ENCODE measurements around the gene MTHFS. TPM values are rescaled to one million over a fixed set of nuclear protein-coding genes. Genes with fewer than 3 reads are reported as not detected.
"Not testable (repeated sequence)": the region's sequence is repeated elsewhere in the genome, so short reads cannot be mapped to it uniquely, and the experiment has no call there.

MTHFS gene
- total RNA-seq, 1 donor from 2014 or later: 13.6 TPM

DNA sequence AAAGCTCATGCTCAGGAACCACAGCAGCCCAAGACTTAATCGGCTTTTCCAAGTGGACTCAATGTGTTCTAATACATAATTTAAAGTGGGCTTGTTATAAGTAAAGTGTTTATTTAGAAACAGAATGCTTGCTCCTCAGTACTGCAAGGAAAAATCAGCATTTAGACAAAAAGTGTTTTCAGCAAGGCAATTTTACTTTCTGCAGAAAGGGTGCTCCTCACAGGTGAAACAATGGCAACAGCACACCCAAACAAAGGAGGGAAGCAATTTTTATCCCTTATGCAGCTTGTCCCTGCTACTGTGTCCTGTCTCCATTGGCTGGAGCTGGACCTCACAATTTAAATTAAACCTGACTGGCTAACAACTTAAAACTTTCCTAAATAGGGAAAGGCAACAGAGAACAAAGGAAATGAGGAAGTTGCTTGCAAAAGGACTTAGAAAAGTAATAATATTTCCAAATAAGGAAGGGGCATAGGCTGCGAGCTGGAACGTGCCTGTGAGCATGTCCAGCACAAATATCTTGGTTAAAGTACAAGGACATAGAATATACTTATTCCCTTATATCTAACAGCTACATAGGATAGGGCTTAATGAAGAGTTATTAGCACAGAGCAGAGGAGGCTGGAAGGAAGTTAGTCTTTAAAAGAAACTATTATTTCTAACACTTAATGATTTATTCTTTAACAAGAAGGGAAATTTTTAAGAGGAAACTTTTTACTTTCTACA is 19.1 kb upstream of the MTHFS start:
- not testable (repeated sequence) for DNase-seq (ENCODE audit: low read depth in 2 of 2)

DNA sequence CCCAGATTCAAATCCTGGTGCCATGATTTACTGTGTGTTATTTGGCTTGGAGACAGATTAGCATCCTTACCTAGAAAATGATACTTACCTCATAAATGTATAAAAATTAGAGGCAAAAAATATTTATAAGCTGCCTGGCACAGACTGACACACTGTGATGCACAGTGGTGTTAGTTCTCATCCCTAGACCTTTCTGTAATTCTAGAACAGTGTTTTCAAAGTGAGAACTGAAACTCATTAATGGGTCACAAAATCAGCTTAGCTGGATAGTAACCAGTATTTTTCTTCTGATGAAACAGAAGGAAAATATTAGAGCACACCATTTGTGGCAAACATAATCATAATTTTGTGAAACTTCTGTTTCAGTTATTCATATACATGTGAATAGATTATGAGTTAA is 17.9 kb upstream of the MTHFS start:
- no peak for DNase-seq (ENCODE audit: low read depth in 2 of 2)

DNA sequence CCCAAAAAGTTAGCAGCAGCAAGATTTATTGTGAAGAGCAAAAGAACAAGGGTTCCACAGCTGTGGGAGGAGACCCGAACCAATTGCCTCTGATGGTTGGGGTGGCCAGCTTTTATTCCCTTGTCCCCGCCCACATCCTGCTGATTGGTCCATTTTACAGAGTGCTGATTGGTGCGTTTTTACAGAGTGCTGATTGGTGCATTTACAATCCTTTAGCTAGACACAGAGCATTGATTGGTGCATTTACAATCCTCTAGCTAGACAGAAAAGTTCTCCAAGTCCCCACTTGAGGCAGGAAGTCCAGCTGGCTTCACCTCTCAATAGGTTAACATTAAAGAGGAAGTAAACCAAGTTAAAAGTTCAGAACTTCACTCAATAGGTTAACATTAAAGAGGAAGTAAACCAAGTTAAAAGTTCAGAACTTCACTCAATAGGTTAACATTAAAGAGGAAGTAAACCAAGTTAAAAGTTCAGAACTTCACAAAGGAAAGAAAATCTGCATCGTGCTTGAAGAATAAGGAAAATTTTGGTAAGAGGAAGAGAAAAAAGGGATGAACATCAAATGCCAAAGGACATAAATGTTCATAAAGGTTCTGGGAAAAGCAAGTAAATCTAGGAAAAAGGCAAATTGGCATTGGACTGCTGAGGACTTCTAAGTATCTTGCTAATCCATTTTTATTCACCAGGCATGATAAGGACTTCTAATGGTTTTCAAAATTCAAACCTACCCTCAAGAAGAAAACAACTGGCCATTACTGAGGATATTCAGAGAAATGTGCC is 12.9 kb upstream of the MTHFS start:
- DNase-seq (ENCODE audit: low read depth in 2 of 2): not testable (repeated sequence)

DNA sequence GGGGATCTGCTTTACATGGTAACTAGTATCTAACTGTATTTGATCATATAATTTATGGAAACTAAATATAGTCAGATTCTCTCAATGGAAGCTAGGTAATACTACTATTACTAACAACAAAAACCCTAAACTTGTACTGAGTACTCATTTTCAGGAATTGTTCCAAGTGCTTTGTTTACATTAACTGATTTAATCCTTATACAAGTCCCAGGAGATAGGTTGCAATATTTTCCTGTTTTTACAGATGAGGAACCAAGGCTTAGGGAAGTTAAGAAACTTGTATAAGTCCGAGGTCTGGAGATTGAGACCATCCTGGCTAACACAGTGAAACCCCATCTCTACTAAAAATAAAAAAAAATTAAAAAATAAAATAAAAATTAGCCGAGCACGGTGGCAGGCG is 7.5 kb upstream of the MTHFS start:
- no peak for DNase-seq (ENCODE audit: low read depth in 2 of 2)

DNA sequence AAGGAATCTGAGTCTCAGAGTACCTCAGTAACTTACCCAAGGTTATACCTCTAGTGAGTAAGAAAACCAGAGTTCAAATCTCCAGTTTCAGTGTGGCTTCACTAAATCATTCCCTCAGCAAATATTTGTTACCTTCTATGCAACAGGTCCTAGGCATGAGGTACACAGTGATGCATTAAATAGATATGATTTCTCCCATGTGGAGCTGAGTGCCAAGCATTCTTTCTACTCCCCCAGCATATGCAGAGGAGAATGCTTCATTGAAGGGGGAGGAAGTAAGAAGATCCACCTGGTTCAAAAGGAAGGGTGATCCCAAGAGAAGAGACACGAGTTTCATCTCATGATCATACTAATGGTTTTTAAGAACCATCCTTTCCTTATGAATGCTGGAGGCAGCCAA is 6.8 kb upstream of the MTHFS start:
- no peak for DNase-seq (ENCODE audit: low read depth in 2 of 2)

DNA sequence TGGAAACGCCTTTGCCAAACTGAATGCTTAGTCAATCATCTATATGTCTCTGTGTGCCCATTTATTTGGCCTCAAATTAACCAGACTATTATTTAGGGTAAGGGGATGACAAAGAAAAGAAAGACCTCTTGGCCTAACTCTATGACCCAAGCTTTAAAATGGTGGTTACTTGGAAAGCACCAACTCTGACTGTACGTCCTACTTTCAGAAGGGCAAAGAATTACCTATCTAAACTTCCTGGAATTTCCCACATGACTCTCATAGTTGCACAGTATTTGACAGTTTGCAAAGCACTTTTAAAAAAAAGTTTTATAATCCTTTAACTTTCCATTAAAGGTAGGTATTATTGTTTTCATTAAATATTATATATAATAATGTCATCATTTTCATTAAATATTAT is 6.3 kb upstream of the MTHFS start:
- no peak for DNase-seq (ENCODE audit: low read depth in 2 of 2)

DNA sequence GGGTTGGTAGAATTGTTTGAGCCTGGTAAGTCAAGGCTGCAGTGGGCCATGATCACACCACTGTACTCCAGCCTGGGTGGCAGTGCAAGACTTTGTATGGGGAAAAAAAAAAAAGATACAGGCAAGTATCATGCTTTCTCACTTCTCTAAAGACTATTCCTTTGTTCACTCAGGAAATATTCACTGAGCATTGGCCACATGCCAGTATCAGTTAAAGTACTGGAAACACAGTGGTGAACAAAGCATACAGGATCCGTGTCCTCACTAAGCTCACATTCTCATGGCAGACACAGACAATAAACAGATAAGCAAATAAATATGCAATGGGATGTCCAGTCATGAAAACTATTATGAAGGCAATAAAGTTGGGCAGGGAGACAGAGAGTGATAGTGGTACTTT is 5.1 kb upstream of the MTHFS start:
- DNase-seq (ENCODE audit: low read depth in 2 of 2): peak; percentile 35 to 77

DNA sequence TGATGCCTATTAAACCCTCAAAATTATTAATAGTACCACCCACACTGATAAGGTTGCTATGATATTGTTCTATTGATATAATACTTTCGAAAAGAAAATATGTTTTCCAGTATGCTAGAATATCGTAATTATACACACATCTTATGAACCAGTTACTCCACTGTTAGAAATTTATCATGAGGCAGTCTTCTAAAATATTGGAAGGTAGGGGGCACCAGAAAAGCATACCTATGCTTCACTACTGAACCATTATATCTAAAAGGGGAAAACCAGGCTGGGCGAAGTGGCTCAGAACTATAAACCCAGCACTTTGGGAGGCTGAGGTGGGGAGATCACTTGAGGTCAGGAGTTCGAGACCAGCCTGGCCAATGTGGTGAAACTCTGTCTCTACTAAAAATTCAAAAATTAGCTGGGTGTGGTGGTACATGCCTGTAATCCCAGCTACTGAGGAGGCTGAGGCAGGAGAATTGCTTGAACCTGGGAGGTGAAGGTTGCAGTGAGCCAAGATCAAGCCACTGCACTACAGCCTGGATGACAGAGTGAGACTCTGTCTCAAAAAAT is 4.1 kb upstream of the MTHFS start:
- not testable (repeated sequence) for DNase-seq (ENCODE audit: low read depth in 2 of 2)

DNA sequence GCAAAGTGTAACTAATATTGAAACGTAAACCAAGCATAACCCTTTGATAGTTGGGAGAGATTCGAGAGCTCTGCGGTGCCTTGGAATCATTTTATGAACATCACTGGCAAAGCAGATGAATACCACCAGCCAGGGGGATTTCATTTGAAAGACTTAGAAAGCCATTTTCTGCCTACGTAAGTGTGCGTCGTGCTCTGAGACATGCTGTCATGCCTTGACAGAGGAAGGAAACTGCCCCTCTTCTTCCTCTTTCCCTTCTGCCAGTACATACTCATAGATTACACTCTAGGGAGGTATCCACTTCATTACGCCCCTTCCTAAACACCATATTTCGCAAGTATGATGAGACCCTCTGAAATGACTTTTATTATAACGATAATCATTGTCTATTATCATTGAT is 3.3 kb upstream of the MTHFS start:
- DNase-seq (ENCODE audit: low read depth in 2 of 2): no peak

DNA sequence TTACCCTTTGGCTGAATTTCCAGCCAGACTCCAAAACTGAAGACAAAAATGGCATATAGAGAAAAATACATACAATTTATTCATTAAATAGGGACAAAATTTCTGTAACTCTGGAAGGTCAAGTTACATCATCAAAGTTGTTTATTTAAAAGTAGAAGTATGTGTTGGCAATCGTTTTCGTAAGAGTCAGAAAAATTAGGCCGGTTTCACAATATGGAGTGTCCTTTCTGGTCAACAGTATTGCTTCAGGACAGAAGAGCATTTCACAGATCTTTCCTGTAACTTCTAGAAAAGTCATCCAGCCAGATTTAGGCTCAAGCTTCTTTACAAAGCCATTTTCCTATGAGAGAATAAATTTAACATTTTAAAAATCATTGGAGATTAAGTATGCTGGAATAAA is 2.0 kb upstream of the MTHFS start:
- DNase-seq (ENCODE audit: low read depth in 2 of 2): not testable (repeated sequence)

DNA sequence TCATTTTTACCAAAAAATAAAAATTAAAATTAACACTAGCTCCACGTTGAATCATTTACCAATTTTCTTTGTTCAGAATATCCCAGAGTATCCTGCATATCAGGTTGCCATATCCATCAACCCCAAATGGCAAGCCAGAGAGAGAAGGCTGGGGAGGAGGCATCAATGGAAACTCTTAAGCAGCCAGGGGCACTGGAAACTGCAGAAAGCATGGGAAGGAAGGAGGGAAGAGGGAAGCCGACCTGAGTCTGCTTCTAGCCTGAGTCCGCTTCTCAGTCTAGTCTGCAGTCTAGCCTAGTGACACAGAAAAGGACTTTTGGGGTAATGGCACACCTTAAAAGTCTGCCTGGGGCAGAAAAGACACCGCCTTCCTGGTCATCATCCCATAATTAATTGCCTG is 1.6 kb upstream of the MTHFS start:
- no peak for DNase-seq (ENCODE audit: low read depth in 2 of 2)

DNA sequence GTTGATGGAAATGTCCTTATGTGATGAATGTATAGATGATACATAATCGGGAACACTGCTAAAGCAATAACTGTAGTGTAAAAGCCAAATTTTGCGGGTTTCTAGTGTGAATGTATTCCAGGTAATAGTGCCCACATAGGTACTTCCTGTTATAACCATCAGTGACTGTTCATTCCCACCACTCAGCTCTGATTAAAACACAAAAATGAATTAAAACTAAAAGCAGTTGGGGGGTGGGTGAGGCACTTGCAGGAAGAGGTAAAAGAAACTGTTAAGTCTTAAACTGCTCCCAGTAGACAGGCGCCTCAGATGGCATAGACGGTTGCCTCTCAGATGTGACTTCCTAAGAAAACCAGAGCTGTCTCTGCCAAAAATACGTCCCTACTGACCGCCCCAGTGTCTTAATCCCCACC is 893 bp upstream of the MTHFS start:
- no peak for DNase-seq (ENCODE audit: low read depth in 2 of 2)

DNA sequence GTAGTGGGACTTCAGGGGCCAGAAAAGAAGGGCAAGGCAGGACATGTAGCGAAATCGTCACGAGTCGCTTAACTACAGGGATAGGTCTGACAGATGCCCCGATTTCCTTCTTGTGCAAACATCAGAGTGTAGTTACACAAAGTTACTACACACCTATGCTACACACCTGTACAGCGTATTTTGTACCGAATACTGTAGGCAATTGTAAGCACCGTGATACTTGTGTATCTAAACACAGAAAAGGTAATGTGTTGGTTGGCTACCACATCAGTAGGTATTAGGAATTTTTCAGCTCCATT is 515 bp upstream of the MTHFS start:
- DNase-seq (ENCODE audit: low read depth in 2 of 2): no peak

DNA sequence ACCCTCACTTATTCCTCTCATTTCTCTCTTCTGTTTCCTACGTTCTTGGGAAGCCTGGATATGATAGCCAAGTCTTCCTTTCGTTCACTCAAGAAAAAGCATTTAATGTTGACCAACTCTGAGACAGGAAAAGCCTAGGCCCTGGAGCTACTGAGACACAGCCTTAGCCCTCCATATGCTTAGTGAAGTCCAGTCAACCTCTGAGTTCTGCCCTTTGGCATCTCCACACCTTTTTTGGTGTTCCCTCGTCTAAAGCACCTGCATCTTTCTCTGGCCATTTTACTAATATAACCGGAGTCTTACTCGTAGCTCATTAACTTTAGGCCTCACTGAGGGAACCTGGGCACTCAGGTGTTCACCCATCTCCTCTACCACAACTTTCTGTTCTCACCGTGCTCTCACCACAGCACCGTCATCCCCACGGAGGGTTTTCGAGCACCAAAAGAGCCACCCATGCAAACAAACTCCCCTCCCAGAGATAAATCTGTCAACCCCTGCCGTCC is 632 bp downstream of the MTHFS start:
- no peak for DNase-seq (ENCODE audit: low read depth in 2 of 2)

DNA sequence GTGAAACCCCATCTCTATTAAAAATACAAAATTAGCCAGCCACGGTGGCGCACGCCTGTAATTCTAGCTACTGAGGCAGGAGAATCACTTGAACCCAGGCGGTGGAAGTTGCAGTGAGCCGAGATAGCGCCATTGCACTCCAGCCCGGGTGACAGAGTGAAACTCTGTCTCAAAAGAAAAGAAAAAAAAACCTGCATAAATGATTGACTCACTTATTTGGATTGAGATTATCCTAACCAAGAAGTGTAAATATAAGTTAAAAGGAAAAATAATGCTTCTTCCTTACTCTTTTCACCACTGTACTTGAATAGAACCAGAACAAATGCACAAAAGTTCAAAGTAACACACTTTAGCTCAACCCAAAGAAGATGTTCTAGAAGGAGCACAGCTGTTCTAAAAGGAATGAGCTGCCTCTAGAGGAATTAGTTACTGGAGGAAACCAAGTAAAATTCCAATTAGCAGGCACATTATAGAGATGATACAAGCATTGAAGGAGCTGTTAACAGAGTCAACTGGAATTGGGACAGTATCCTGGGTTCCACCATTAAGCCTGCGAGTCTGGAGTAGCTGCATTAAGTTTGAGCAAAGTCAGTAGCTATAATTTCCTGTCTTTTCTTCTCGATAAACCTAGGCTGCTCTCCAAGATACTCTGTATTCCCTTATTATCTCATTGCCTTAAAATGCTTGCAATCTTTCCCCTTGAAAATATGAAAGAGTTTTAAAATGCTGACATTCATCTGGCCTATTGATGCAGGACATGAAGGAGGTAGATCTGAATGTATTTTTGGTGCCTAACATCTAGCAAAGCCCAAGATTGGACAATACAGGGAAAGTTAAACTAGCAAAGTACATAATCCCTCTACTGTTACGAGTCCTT is 9.5 kb downstream of the MTHFS start:
- DNase-seq (ENCODE audit: low read depth in 2 of 2): no peak

DNA sequence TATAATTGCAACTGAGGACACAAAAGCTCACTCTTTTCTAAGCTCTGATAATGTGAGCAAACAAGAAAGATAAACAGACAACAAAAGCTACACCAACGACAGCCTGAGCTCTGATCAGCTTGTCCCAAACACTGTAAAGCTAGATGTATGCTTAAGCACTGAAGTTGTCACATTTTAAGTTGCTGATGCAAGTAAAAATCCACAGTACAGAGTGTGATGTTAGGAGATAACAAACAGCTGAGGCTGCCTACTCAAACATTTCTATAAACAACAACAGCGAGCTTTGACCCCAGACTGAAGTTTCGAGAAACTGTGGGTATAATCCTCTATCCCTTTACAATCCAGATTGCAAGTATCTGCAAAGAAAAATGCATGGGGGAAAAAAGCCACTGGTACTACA is 10.7 kb downstream of the MTHFS start:
- DNase-seq (ENCODE audit: low read depth in 2 of 2): no peak

DNA sequence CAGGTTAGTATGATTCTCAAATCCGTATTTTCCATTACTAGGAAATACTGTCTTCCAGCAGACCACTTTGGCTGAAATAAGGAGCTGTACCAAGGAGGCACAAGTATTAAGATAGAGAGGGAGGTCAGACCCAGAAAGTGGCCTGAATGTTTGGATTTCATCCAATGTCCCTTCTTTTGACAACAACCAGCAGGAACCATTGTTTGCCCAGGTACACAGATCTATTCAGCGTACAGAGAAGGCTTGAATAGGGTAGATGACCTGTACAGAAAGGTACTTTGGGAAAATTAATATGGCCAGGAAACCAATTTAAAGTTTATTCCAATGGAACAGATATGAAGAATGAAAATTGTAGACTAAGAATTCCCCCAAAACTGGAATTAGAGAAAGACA is 12.6 kb downstream of the MTHFS start:
- DNase-seq (ENCODE audit: low read depth in 2 of 2): no peak

DNA sequence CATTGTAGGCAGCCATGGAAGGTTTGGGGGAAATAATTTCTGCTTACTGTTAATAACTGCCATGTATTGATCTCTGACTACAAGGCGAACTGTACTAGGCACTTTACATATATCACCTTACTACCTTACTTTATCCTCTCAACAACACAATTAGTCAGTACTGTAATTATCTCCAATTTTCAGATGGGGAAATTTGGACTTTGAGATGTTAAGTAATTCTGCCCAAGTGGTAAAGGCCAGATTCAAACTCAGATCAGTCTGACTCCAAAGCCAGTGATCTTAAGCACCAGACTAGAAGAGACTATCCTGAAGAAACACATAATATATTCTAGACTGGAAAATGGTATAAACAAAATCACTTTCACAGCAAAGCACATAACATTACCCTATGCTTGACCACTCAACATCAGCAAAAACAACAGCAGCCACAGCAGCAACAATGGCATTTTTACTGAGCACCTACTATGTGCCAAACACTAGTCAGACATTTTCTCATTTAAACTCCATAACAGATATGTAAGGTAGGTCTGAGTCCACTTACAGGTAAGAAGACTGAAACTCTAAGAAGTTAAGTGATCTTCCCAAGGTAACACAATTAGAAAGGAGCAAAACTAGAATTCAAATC is 13.1 kb downstream of the MTHFS start:
- no peak for DNase-seq (ENCODE audit: low read depth in 2 of 2)

DNA sequence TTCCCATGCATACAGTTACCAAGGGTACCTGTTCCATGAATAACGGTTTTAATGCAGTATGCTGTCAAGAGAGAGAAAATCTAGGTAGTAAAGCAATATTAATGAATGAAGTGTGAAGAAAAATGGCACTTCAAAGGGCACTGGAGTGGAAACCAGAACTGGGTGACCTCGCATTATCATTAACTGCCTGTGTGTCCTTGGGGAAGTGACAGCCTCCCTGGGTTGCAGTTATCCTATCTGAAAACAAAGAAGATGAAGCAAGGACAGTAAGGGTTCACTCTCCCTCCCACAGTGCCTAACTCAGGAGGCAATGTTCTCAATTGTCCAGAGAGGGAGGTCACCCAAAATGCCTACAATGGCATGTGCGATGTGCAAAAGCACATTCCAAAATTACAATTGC is 15.1 kb downstream of the MTHFS start:
- no peak for DNase-seq (ENCODE audit: low read depth in 2 of 2)

DNA sequence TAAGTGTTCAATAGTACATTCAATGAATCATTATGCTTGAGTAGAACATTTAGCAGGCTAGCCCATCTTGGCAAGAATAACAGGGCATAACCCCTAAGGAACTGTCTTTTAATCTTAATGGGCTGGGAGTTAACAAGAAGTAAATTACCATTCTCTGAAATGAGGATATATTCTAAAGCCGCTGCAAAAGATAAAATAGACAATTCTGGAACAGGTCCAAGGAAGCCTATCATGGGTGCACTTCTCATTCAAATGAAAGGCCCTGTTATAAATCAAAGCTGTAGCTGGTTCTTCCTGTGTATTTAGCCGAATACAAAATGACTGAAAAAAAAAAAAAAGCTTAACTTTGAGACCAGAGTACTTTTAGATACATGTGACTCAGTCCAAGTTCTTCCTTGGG is 15.6 kb downstream of the MTHFS start:
- DNase-seq (ENCODE audit: low read depth in 2 of 2): peak in 1 of 2 donors; percentile 24

DNA sequence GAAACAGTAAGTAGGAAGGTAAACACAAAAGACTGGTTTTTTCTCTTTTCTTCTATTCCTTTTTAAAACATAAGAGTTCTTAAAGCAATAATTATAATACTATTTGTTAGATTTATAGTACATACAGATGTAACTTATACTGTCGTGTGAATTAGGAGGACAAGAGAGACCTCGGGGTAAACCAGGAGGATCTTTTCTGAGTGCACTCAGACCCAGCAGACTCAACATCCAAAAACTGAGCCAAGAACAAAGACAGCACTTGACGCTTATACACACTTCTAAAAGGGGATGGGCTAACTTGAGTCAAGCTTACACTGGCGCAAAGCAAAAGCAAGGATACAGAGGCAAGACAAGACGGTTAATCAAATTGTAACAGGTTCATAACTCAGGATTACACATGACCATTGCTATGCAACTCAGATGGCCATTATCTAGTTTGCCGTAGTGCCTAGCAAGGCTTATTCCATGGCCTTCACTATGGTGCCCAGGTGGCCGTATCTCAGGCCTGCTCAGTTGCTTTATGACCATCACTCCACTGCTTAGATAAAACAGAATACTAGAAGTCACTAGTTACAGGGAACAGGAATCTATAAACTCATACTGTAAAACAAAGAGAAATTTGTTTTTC is 18.6 kb downstream of the MTHFS start:
- no peak for DNase-seq (ENCODE audit: low read depth in 2 of 2)

Data from dermis microvascular lymphatic vessel endothelial cell (primary cell).